Measurements from ENCODE around the gene SPATA3. TPM values are rescaled to one million over a fixed set of nuclear protein-coding genes. Genes with fewer than 3 reads are reported as not detected.

SPATA3 gene
- total and polyA plus RNA-seq, 2 of the 13 experiments (the other 11 are each of a cell fraction or from before 2014, with no cell fraction given) = not detected

DNA sequence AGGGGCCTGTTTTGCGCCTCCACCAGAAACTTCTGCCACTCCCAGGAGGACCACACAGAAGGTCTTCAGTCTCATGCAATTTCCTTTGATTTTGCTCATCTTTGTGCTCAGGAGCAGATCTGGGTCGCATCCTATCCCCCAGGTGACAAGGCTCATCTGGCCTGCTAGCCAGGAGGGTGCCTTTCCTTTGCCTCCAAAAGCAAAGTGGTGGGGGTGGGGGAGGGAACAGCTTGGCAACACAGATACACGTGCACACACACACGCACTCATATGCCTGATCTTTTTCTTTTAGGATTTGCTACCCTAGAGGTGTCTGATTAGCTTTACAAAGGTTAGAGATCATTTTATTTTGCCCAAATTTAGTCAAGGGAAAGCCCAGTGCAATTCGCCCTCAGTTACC lies 13.8 kb upstream of the SPATA3 start:
- Histone ChIP-seq H3K4me1 (ENCODE audit: insufficient read depth, low read length) (peaks cover 26% of the 10 kb centered on the region), H3K36me3 (replicated peaks in 1 of 2; ENCODE audit: control insufficient read depth in 1 of 2, insufficient read depth in 2 of 2, low read length in 2 of 2) (no peaks in the 10 kb centered on the region), H3K4me3 (replicated peaks in 1 of 3; ENCODE audit: insufficient read depth in 1 of 3, low read depth in 2 of 3, low read length in 3 of 3) (no peak overlapping the region), H3K27me3 (ENCODE audit: control insufficient read depth in 1 of 2, insufficient read depth in 2 of 2, low read length in 2 of 2) (peaks cover 1 to 5% of the 10 kb centered on the region in 2 experiments; a peak in 2 of 5 replicates), H3K9ac (ENCODE audit: insufficient read depth, low read depth, low read length) (no peak overlapping the region), H3K9me3 (ENCODE audit: low read length) (no peaks in the 10 kb centered on the region), H3K79me2 (ENCODE audit: insufficient read depth, low read length) (no peaks in the 10 kb centered on the region), H2AFZ (ENCODE audit: low read length) (no peak overlapping the region), H3K4me2 (ENCODE audit: low read depth, low read length) (no peak overlapping the region), H4K20me1 (ENCODE audit: insufficient read depth, low read length) (no peaks in the 10 kb centered on the region), H3K27ac (ENCODE audit: extremely low read length, insufficient read depth, low read length) (no peak overlapping the region)
- CTCF ChIA-PET (ENCODE audit: low intra/inter-chr PET ratio, low total read pairs) = no interaction called here
- in situ Hi-C loops (cut with HindIII; ENCODE audit: extremely low pct_ligation_motif_present, low pct_unique_long_range_greater_than_20kb) (no loop called here), intact Hi-C loops (cut with micrococcal nuclease; ENCODE audit: unreplicated experiment) (no loop called here)
- BruUV-seq (replicated peaks) = no TSS peak
- WGBS (ENCODE audit: low lambda C conversion rate) = 2% methylated on average over 5 of the region's 5 CpGs
- FAIRE-seq (no peak), DNase-seq (ENCODE audit: low spot score) (no peak), ATAC-seq (no peak)
- POLR2A ChIA-PET = interaction anchor here (0.6 kb wide), 1 partner anchor 647 kb away, joined by 3 read pairs; no protein-coding TSS in a partner anchor
- TF ChIP-seq ZNF136 (CRISPR knock-in tag; IDR thresholded peaks at IDR 0.05; ENCODE audit: low read depth) = no peak
- TF ChIP-seq ZFP1 (CRISPR knock-in tag; IDR thresholded peaks at IDR 0.05) = no peak
- TF ChIP-seq NRL (CRISPR knock-in tag; IDR thresholded peaks at IDR 0.05; ENCODE audit: borderline replicate concordance) = no peak
- TF ChIP-seq, protein P1, sequence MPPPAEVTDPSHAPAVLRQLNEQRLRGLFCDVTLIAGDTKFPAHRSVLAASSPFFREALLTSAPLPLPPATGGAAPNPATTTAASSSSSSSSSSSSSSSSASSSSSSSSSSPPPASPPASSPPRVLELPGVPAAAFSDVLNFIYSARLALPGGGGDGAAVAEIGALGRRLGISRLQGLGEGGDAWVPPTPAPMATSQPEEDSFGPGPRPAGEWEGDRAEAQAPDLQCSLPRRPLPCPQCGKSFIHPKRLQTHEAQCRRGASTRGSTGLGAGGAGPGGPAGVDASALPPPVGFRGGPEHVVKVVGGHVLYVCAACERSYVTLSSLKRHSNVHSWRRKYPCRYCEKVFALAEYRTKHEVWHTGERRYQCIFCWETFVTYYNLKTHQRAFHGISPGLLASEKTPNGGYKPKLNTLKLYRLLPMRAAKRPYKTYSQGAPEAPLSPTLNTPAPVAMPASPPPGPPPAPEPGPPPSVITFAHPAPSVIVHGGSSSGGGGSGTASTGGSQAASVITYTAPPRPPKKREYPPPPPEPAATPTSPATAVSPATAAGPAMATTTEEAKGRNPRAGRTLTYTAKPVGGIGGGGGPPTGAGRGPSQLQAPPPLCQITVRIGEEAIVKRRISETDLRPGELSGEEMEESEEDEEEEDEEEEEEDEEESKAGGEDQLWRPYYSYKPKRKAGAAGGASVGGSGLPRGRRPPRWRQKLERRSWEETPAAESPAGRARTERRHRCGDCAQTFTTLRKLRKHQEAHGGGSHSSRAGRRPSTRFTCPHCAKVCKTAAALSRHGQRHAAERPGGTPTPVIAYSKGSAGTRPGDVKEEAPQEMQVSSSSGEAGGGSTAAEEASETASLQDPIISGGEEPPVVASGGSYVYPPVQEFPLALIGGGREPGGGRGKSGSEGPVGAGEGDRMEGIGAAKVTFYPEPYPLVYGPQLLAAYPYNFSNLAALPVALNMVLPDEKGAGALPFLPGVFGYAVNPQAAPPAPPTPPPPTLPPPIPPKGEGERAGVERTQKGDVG (CRISPR knock-in tag; IDR thresholded peaks at IDR 0.05; ENCODE audit: borderline replicate concordance) = no peak
- no peak for TF ChIP-seq AGO2 (optimal IDR thresholded peaks at IDR 0.05; ENCODE audit: low read depth, low read length)
- TF ChIP-seq HNF4A (CRISPR knock-in tag; IDR thresholded peaks at IDR 0.05) = no peak
- no peak for TF ChIP-seq ZNF615 (CRISPR knock-in tag; IDR thresholded peaks at IDR 0.05; ENCODE audit: borderline replicate concordance)
- no peak for TF ChIP-seq SSRP1 (CRISPR knock-in tag; IDR thresholded peaks at IDR 0.05)
- no peak for TF ChIP-seq MTF2 (CRISPR knock-in tag; IDR thresholded peaks at IDR 0.05; ENCODE audit: borderline replicate concordance)
- TF ChIP-seq, protein P2, sequence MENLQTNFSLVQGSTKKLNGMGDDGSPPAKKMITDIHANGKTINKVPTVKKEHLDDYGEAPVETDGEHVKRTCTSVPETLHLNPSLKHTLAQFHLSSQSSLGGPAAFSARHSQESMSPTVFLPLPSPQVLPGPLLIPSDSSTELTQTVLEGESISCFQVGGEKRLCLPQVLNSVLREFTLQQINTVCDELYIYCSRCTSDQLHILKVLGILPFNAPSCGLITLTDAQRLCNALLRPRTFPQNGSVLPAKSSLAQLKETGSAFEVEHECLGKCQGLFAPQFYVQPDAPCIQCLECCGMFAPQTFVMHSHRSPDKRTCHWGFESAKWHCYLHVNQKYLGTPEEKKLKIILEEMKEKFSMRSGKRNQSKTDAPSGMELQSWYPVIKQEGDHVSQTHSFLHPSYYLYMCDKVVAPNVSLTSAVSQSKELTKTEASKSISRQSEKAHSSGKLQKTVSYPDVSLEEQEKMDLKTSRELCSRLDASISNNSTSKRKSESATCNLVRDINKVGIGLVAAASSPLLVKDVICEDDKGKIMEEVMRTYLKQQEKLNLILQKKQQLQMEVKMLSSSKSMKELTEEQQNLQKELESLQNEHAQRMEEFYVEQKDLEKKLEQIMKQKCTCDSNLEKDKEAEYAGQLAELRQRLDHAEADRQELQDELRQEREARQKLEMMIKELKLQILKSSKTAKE (CRISPR knock-in tag; IDR thresholded peaks at IDR 0.05; ENCODE audit: borderline replicate concordance) = no peak
- no peak for TF ChIP-seq ZNF577 (CRISPR knock-in tag; IDR thresholded peaks at IDR 0.05; ENCODE audit: borderline replicate concordance, low read depth)
- no peak for TF ChIP-seq TBP (CRISPR knock-in tag; IDR thresholded peaks at IDR 0.05)
- TF ChIP-seq PRMT3 (CRISPR knock-in tag; IDR thresholded peaks at IDR 0.05; ENCODE audit: borderline replicate concordance, low read depth) = no peak
- TF ChIP-seq, protein P3, sequence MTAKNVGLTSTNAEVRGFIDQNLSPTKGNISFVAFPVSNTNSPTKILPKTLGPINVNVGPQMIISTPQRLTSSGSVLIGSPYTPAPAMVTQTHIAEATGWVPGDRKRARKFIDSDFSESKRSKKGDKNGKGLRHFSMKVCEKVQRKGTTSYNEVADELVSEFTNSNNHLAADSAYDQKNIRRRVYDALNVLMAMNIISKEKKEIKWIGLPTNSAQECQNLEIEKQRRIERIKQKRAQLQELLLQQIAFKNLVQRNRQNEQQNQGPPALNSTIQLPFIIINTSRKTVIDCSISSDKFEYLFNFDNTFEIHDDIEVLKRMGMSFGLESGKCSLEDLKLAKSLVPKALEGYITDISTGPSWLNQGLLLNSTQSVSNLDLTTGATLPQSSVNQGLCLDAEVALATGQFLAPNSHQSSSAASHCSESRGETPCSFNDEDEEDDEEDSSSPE (CRISPR knock-in tag; IDR thresholded peaks at IDR 0.05) = no peak
- TF ChIP-seq, protein P4, sequence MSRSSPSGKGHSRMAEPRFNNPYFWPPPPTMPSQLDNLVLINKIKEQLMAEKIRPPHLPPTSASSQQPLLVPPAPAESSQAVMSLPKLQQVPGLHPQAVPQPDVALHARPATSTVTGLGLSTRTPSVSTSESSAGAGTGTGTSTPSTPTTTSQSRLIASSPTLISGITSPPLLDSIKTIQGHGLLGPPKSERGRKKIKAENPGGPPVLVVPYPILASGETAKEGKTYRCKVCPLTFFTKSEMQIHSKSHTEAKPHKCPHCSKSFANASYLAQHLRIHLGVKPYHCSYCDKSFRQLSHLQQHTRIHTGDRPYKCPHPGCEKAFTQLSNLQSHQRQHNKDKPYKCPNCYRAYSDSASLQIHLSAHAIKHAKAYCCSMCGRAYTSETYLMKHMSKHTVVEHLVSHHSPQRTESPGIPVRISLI (CRISPR knock-in tag; IDR thresholded peaks at IDR 0.05; ENCODE audit: borderline replicate concordance) = no peak
